HG03520 (cell line): ENCODE measurements around the gene F12.
"Not testable (repeated sequence)": the region's sequence is repeated elsewhere in the genome, so short reads cannot be mapped to it uniquely, and the experiment has no call there.

Source experiments
- ATAC-seq: cut with Tn5 transposase; IDR thresholded peaks from one replicate; pipeline ENCODE4 v1.9.1; 2021; ENCODE audit warnings: mild to moderate bottlenecking, moderate library complexity; ENCODE audit not compliant: unreplicated experiment

F12 gene

GRCh38 chr5:177370488-177371119 is 38.8 kb downstream of the F12 start:
- no peak for ATAC-seq

- no peak for ATAC-seq
These were observed 39.5 kb downstream of the F12 start for GRCh38 chr5:177369645-177370440.

- no peak for ATAC-seq
These were observed 40.3 kb downstream of the F12 start for GRCh38 chr5:177368869-177369644.

GRCh38 chr5:177367981-177368868 is 41.1 kb downstream of the F12 start:
- ATAC-seq: no peak

GRCh38 chr5:177367323-177367848 is 42.0 kb downstream of the F12 start:
- no peak for ATAC-seq

GRCh38 chr5:177366528-177367322 is 42.6 kb downstream of the F12 start:
- ATAC-seq: no peak

GRCh38 chr5:177365845-177366527 is 43.4 kb downstream of the F12 start:
- ATAC-seq: no peak

GRCh38 chr5:177364159-177364962 is 45.0 kb downstream of the F12 start:
- ATAC-seq: no peak

- ATAC-seq: no peak
These were observed 45.8 kb downstream of the F12 start for GRCh38 chr5:177363565-177363964.

GRCh38 chr5:177362610-177363507 is 46.5 kb downstream of the F12 start:
- peak; percentile 31 for ATAC-seq

- ATAC-seq: no peak
These were observed 47.1 kb downstream of the F12 start for GRCh38 chr5:177362292-177362609.

- ATAC-seq: no peak
These were observed 47.7 kb downstream of the F12 start for GRCh38 chr5:177361418-177362291.

- ATAC-seq: not testable (repeated sequence)
These were observed 48.6 kb downstream of the F12 start for GRCh38 chr5:177360740-177361139.

- no peak for ATAC-seq
These were observed 49.5 kb downstream of the F12 start for GRCh38 chr5:177359860-177360259.

GRCh38 chr5:177359451-177359851 is 49.9 kb downstream of the F12 start:
- ATAC-seq: no peak

- no peak for ATAC-seq
These were observed 51.0 kb downstream of the F12 start for GRCh38 chr5:177358370-177358819.
